Subcutaneous adipose tissue (tissue), 4 donors: ENCODE data around the gene DLGAP1. TPM values are rescaled to one million over a fixed set of nuclear protein-coding genes. Genes with fewer than 3 reads are reported as not detected.

Source experiments
- total RNA-seq, 4 donors: library from RNA; depleted of rRNA; stranded (reverse); fragments of >200 nt; gene quantifications; one replicate each; pipeline ENCODE4 v1.1.0, GENCODE V29; 2016
- TF ChIP-seq, protein P1 (sequence below): fragments of 450-650 bp; IDR thresholded peaks from one replicate; pipeline ENCODE4 v1.5.1; 2016; ENCODE audit warnings: low read depth, mild to moderate bottlenecking, control low read depth, antibody characterized with exemption, moderate library complexity

DLGAP1 gene
- total RNA-seq, 4 donors from 2014 or later, result 0.44 to 3.3 (median 0.99) TPM

DNA sequence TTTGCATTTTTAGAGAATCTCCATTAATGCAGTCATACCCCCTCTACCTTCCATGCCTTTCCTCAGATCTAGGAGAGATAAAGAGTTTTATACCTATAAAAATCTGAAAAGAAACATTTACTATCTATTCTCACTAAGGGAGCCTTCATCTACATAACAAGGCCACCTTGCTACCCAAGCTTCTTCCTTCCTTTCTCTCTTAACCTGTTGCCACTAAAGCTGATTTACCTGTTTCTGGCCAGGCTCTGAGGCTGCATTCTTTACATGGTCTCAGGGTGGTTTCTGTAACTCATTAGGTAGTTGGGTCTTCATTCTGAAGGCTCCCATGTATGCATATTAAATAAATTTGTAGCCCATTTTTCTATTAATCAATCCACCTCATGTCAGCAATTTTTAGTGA lies 391.6 kb downstream of the DLGAP1 start:
- TF ChIP-seq, protein P1, sequence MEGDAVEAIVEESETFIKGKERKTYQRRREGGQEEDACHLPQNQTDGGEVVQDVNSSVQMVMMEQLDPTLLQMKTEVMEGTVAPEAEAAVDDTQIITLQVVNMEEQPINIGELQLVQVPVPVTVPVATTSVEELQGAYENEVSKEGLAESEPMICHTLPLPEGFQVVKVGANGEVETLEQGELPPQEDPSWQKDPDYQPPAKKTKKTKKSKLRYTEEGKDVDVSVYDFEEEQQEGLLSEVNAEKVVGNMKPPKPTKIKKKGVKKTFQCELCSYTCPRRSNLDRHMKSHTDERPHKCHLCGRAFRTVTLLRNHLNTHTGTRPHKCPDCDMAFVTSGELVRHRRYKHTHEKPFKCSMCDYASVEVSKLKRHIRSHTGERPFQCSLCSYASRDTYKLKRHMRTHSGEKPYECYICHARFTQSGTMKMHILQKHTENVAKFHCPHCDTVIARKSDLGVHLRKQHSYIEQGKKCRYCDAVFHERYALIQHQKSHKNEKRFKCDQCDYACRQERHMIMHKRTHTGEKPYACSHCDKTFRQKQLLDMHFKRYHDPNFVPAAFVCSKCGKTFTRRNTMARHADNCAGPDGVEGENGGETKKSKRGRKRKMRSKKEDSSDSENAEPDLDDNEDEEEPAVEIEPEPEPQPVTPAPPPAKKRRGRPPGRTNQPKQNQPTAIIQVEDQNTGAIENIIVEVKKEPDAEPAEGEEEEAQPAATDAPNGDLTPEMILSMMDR, result no peak

GRCh38 chr18:4060427-4061281 lies 394.5 kb downstream of the DLGAP1 start:
- TF ChIP-seq, protein P1, result no peak

DNA sequence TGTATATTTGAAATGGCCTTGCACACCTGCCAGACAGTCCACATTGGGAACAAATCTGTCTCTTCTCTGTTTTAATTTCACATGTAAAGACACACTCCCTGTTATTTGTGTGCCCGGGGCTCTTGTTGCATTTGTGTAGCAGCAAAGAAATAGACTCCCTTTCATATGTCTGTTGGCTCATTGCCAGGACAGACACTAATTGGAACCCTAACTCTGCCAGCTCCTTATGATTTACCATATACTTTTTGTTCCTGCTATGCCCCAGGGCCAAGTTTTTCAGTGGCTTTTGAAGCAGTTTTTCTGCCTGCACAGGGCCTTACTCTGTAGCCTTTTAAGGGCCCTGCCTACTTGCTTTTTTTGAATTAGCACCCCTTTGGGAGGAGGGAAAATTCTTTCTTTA lies 396.9 kb downstream of the DLGAP1 start:
- TF ChIP-seq, protein P1, result no peak

DNA sequence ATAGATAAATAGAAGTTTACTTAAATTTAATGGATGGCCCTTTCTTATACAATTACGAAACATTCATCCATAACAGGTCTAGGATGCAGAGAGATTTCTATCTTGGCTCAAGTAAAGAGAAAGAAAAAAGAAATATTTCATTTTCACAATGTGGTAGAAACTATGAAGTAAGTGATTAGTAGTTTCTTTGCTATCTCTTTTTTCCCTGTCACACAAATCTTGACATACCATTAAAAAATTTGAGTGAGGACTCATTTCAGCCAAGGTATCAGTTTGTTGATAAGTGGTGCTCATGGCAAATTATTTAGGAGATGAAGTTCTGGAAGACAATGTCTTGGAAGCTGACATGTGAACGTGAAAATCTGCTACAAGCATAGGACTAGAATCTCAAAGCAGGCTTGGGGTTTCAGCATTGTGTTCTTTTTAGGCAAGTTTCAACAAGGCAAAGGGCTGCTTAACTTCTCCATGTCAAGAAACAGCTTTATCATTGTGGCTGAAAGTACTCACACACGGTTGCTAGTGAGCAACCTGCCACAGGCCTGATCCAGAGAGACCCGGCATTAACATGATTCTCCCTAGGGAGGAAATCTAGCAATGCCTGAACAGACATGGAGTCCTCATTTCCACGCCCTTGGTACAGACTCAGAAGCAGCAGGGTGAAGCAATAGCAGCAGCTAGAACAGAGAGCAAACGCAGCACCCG lies 414.6 kb downstream of the DLGAP1 start:
- TF ChIP-seq, protein P1, result no peak

DNA sequence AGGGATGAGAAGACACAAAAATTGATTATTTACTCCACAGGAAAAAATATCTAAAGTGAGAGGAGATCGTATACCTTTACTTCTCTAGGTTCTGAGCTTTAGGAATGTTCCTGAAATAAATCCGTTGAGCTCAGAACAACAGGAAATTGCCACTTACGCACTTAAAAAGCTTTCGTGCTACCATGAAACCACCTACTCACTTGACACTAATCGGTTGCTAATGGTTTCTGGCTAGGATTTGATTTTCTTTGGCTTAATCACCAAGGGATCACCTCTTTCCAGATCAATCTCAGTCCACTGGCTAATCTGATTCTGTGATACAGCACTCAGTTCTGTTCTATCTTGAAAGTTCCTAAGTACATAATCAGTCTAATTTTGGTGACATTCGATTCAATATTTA lies 419.6 kb downstream of the DLGAP1 start:
- TF ChIP-seq, protein P1, result no peak

DNA sequence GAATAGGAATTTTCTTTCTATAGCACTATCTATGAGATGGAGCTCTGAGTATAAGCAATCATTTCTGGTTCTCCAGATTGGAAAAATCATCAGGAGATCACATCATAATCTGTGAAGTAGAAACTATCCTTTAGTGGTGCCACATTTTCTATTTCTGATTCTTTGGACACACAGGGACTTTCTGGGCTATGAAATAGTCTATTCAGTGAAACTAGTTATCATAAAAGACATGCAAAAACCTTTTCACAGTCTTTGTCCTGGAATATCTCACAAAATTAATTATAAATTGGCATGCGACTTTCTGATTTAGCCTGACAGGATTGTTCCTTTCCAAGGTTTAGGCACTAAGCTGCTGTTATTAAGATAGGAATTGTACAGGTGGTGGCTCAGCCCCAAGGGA lies 428.6 kb downstream of the DLGAP1 start:
- TF ChIP-seq, protein P1, result no peak

GRCh38 chr18:4024702-4025101 lies 430.4 kb downstream of the DLGAP1 start:
- TF ChIP-seq, protein P1, result no peak
